HG03571 (cell line): ENCODE results near the gene CAMKK2.
"Not testable (repeated sequence)": the region's sequence is repeated elsewhere in the genome, so short reads cannot be mapped to it uniquely, and the experiment has no call there.

Experiments used
- ATAC-seq: cut with Tn5 transposase; IDR thresholded peaks from one replicate; pipeline ENCODE4 v1.9.1; 2021; ENCODE audit not compliant: unreplicated experiment

CAMKK2 gene

DNA sequence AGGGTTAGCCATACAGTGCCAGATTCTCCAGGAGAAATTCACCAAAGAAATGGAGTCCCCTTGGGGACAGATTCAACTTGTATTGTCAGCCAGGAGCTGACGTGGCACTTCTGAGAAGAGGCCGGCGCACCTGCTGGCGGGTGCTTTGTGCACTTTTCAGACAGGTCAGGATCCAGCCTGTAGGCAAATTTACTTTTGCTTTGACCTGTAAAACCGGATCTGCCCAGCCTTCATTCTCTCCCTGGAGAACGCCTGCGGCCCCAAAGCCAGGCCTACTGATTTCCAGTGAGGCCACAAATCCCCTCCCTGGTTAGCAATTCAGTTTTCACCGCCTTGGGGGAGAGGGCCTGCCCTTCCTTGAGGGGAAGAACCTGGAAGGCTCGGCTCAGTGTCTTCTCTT lies 69.2 kb downstream of the CAMKK2 start:
- peak; percentile 47 for ATAC-seq

DNA sequence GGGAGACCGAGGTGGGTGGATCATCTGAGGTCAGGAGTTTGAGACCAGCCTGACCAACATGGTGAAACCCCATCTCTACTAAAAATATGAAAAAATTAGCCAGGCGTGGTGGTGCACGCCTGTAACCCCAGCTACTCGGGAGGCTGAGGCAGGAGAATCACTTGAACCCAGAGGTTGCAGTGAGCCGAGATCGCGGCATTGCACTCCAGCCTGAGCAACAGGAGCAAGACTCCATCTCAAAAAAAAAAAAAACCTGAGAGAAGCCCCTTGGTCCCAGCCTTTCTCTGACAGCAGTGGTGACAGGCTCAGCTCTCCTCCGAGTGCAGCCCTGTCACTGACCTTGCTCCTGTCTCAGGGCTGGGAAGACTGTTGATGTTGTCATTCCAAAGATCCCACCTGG lies 69.6 kb downstream of the CAMKK2 start:
- ATAC-seq = not testable (repeated sequence)

DNA sequence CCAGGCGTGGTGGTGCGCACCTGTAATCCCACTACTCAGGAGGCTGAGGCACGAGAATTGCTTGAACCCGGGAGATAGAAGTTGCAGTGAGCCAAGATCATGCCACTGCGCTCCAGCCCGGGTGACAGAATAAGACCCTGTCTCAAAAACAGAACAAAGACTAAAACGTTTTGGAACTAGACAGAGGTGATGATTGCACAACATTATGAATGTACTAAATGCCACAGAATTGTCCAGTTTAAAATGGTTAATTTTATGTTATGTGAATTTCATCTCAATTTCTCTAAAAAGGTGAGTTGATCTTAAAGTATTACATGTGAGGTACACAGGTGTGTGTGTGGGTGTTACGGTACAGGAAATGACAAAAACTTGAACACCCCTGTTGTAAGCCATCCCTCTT lies 70.1 kb downstream of the CAMKK2 start:
- no peak for ATAC-seq

DNA sequence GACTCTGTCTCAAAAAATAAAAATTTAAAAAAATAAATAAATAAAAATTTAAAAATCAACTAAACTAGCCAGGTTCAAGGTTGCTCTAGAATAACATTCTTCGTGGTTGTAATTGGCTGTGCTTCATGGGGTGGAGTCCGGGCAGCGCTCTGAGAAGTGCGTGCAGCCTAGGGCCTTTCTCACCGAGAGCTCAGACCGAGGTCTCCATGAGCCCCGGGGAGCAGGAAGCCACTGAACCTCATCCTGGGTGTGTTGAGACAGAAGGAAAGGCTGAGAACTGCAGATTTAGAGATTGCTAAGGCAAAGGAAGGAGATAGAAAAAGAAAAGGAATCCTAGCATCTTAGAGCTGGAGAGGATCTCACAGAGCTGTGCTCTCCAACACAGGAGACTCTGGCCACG lies 71.9 kb downstream of the CAMKK2 start:
- no peak for ATAC-seq

DNA sequence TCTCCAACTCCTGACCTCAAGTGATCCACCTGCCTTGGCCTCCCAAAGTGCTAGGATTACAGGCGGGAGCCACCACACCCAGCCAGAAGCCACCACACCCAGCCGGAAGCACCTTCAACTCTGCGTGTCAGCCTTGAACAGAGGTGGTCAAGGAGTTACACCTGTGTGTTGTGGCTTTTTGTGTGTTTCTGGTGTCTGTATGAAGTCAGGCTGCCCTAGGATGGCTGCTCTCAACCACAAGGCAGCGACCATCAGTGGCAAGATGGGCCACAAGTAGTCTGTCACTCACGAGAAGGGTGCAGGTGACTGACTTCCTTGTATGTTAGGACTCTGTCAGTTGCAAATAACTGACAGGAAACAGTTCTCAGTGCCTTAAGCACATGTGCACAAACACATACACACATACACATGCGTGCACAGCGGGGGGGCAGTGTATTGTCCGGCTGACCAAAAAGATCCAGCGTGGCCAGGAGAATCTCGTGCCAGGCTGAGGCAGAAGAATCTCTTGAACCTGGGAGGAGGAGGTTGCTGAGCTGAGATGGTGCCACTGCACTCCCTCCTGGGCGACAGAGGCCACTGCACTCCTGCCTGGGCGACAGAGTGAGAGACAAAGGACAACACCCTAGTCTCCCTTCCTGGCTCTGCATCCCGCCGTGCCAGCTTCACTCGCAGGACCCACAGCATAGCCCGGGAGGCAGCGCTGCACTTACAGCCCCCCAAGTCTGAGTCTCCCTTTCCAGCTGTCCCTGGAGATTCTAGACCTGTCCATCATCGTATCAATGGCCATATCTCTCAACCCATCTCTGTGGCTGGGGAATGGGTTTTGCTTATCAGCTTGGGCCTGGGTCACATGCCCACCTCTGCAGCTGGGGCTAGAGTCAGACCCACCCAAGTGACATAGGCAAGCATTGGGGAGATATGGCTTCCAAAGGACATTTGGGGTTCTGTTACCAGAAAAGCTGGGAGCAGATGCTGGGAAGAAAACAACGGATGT lies 72.9 kb downstream of the CAMKK2 start:
- ATAC-seq = peak; percentile 51

DNA sequence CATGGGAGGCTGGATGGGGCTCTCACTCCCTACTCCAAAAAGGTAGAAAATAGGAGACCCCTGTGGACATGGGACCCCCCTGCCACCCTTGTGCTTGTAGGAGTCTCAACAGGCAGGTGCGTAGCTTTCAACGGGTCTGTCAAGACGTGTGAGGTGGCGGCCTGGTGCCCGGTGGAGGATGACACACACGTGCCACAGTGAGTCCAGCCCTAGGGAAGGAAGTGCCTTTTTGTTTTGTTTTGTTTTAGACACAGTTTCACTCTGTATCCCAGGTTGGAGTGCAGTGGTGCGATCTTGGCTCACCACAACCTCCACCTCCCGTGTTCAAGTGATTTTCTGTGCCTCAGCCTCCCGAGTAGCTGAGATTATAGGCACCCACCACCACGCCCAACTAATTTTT lies 73.7 kb downstream of the CAMKK2 start:
- ATAC-seq = peak; percentile 29

DNA sequence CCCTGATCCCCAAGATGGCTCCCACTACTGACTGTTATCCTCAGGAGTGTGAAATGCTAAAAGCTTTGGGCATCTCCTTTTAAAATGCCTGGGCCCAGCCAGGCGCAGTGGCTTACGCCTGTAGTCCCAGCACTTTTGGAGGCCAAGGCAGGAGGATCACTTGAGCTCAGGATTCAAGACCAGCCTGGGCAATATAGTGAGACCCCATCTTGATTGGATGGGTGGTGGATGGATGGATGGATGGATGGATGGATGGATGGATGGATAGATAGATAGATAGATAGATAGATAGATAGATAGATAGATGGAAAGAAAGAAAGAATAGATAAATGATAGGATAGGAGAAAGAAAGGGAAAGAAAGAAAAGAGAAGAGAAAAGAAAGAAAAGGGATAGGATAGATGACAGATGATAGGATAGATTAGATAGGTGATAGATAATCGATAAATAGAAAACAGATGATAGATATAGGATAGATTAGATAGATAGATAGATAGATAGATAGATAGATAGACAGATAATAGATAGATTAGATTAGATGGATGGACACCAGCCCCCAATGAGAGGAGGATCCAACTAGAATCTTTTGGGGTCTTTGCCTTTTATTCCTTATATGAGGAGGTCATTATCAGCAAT lies 77.0 kb downstream of the CAMKK2 start:
- no peak for ATAC-seq

DNA sequence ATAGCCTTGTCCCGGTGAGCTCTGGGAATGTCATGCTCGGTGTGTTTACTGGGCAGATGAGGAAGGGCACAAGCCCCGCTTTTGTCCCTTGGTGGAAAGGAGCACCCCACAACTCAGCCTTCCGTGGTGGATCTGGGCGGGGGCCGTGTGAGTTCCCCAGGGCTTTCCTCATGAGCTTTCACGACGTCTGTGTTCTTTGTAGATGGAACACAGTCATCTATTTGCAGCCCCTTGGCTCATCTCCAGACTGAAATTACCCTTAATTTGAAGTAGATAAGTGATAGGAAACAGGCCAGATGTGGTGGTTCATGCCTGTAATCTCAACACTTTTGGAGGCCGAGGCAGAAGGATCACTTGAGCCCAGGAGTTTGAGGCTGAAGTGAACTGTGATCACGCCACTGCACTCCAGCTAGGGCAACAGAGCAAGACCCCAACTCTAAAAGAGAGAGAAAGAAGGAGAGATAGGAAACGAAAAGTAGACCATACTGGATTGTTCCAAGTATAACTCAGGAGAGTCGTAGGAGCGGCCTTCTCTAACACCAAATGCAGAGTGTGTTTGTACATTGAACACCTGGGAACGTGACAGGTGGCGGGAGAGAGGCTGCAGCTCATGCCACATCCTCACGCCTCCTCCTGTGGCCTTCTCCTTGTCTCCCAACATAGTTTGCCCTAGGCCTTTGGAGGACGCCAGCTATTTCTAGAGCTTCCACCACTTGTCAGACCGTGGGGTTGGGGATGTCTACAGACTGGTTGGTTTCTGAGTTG lies 77.7 kb downstream of the CAMKK2 start:
- no peak for ATAC-seq

DNA sequence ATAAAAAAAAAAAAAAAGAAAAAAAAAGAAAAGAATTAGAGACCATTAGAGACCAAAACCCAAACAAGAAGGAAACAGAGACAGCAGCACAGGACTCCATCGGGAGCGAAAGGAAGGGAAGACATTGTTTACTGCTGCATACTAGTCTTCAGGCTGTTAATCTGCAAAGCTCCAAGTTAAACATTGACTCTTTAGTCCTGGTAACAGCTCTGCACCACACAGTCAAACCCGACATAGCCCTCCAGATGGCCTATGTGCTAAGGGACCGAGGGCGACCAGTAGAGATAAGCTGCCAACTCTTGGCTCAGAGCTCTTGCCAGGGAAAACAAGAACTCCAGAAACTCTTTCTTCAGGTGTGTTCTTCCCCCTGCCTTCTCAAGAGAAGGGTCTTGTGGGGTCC lies 78.7 kb downstream of the CAMKK2 start:
- ATAC-seq = no peak

DNA sequence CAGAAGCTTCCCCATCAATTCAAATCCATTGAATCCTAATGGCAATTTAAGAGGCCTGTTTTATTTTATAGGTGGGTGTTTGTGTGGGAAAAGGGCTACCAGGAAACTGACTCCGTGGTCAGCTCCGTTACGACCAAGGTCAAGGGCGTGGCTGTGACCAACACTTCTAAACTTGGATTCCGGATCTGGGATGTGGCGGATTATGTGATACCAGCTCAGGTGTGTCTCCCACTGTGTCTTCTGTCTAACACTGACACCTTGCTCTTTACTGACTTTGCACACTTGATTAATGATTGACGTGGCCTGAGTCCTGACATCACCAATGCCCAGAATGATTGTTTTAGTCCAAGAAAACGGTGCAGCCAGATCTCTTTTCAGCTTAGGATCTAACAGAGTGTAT lies 79.4 kb downstream of the CAMKK2 start:
- no peak for ATAC-seq

DNA sequence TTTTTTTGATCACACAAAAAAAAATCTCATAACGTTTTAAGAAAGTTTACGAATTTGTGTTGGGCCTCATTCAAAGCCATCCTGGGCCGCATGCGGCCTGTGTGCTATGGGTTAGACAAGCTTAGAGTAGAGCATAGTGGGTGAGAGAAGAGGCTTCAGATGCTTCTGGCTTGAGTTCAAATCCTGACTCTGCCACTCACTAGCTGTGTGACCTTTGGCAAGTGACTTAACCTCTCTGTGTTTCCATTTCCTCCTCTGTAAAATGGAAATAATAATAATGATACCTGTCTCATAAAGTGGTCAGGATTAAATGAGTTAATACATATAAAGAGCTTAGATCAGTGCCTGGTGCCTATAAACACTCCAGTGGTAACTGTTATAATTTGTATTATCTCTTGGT lies 80.4 kb downstream of the CAMKK2 start:
- ATAC-seq = no peak

DNA sequence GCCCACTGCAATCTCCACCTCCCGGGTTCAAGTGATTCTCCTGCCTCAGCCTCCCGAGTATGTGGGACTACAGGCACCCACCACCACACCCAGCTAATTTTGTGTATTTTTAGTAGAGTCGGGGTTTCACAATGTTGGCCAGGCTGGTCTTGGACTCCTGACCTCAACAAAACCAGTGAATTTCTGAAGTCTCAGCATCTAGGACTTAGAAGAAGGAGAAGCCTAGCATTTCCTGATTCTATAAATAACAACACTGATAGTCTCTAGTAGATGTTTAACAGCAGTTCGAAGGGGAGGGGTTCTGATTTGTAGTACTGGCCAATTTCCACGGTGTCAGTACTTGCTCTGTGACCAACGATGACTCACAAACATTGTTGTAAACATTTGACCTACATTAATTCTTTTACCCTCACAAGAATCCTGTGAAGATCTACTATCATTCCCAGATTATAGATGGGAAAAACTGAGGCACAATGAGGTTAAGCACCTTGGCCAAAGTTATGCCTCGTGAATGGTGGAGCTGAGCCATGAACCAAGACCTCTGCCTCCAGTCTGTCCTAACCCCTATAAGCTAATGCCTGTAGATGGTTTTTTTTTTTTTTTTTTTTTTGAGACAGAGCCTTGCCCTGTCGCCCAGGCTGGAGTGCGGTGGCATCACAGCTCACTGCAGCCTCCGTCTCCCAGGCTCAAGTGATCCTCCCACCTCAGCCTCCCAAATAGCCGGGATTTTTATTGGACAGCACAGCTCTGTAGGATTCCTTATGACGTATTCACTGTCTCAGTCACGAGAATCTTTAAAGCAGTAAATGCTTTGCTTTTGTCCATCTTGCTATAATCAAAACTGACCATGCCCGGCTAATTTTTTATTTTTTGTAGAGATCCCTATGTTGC lies 81.4 kb downstream of the CAMKK2 start:
- ATAC-seq = no peak

DNA sequence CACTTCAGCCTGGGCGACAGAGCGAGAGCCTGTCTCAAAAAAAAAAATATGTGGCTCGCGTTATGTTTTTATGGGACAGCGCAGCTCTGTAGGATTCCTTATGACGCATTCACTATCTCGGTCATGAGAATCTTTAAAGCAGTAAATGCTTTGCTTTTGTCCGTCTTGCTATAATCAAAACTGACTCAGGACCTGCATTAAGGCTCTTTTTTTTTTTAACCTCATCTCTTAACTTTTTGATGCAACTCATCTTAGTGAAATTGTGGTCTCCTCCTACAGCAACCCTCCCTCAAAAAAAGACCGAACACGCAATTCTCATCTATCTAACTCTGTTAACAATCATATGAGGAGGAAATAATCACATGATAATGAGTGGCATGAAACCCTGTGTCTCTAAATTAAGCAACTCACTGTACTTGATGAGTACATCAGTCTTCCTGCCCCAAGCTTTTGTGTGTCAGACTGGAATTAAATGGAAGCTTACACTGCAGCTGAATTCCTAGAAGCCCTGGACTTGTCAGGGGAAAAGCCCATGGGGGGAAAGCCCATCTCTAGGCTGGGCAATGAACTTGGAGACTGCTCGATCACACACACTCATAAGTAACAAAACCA lies 82.2 kb downstream of the CAMKK2 start:
- ATAC-seq = no peak

DNA sequence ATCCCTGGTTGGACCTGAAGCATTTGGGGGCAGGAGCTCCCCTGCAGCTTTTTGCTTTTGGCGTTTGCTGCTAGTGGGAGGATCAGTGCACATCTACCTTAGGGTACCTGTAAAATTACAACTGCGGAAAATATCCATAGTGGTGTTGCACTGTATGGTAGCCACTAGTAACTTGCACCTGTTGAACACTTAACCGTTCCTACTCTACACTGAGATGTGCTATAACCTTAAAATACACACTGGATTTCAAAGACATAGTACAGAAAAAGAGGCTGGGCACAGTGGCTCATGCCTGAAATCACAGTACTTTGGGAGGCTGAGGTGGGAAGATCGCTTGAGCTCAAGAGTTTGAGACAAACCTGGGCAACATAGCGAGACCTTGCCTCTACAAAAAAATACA lies 83.6 kb downstream of the CAMKK2 start:
- ATAC-seq = no peak

DNA sequence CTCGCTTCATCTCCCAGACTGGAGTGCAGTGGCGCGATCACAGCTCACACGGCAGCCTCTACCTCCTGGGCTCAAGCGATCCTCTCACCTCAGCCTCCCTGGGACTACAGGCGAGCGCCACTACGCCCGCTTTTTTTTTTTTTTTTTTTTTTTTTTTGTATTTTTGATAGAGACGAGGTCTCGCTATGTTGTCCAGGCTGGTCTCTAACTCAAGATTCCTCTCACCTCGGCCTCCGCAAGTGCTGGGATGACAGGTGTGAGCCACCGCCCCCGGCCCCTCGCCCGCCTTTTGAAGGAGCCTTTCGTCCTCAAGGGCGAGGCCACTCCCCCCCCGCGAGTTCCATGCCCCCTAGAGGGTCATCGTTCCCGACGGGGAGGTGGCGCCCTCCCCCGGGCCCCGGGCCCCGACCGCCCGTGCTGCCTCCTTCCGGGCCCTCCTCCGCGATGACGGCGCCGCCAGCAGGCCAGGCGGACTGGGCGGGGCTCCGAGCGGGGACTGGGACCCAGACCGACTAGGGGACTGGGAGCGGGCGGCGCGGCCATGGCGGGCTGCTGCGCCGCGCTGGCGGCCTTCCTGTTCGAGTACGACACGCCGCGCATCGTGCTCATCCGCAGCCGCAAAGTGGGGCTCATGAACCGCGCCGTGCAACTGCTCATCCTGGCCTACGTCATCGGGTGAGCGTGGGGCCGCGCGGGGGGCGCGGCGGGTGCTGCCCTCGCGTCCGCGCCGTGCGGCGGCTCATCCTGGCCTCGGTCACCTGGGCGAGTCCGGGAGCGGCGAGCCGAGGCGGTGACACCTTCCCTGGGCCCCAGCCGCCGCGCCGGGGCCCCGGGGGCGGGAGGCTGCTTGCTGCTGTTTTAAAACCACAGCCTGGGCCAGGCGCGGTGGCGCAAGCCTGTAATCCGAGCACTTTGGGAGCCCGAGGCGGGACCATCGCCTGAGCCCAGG lies 86.6 kb downstream of the CAMKK2 start, which contains the start of gene P2RX4:
TSS of gene P2RX4 (plus strand) at position 506 of the 949 bp plus-strand sequence. CDS start at position 542, 36 bp downstream.
- ATAC-seq = peak; percentile 77

DNA sequence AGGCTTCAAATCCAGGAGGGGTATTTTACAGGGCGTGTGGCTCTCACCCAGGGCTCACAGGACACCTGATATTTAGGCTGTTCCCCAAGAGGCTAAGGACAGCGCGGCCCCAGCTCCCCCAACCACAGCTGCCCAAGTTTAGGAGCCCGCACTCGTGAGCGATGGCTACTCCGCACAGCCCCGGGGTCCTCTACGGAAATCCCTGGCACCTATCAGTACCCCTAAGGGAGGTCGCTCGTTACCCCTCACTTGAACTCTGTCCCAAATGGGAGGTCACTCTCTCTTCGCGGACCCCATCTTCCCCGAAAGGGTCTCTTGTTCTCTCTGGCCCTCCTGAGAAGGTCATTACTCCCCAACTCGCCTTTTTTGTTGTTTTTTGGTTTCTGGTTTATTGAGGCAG lies 87.3 kb downstream of the CAMKK2 start:
- ATAC-seq = no peak

DNA sequence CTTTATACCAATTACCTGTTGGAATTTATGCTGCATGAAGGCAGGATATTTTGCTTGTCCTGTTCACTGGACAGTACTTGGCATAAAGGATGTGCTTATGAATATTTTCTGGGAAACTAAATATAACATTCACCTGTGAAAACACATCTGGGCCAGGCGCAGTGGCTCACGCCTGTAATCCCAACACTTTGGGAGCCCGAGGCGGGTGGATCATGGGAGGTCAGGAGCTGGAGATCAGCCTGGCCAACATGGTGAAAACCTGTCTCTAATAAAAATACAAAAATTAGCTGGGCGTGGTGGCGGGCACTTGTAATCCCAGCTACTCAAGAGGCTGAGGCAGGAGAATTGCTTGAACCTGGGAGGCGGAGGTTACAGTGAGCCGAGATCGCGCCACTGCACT lies 87.9 kb downstream of the CAMKK2 start:
- not testable (repeated sequence) for ATAC-seq

DNA sequence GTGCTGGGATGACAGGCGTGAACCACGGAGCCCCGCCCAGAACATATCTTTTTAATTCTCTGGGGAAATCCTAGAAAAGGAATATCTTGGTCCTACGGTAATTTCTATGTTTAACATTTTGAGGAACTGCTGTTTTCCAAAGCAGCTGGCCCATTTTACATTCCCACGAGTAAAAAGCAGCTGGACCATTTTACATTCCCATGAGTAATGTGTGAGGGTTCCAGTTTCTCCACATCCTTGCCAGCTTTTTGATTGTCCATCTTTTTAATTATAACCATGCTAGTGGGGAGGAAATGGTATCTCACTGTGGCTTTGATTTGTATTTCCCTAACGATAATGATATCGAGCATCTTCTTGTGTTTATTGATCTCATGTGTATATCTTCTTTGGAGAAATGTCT lies 91.0 kb downstream of the CAMKK2 start:
- no peak for ATAC-seq

DNA sequence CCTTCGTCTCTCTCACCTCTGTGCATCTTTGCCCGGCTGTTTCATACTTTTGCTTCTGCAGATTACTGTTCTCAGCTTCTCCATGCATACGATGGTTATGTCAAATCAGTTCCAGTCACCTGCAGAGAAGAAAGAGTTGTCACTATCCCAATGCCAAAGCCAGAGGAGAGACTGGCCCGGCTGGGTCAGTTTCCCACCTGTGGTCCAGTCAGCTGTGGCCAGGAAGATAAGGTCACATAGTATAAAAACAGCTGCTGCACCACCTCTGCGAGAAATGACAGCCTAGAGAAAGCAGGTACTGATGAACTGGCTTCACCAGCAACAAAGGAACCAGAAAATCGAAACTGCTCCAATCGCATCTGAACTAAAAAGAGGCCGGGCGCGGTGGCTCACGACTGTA lies 93.0 kb downstream of the CAMKK2 start:
- no peak for ATAC-seq
